ENCODE data around the gene DAPL1.

Gene DAPL1

DNA sequence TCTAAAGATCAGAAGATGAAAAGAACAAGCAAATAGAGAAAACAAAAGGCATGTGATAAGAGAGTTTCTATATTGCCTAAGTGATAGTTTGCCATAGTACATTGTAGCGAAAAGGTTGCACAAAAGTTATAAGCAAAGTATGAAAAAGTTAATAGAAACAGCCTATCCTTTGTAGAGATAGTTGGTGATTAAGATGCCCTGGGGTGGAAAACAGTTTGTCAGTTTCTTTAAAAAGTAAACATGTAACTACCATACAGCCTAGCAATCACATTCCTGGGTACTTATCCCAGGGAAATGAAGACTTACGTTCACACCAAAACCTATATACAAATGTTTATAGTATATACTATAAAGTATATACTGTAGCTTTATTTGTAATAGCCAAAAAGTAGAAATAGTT is 16.9 kb upstream of the DAPL1 start:
- no peaks in the 10 kb centered on the region for H3K4me1 ChIP-seq (ENCODE audit: control insufficient read depth, insufficient read depth, low read length)
- no peaks in the 10 kb centered on the region for H3K36me3 ChIP-seq (ENCODE audit: control insufficient read depth in 2 of 2, insufficient read depth in 2 of 2, low read length in 2 of 2)
- no peak overlapping the region for H3K27ac ChIP-seq (ENCODE audit: low read length)
- H3K4me3 ChIP-seq (ENCODE audit: low read length in 2 of 2) = no peak overlapping the region
- no peak overlapping the region for H3K9ac ChIP-seq (ENCODE audit: low read length in 2 of 2)
- no peaks in the 10 kb centered on the region for H3K27me3 ChIP-seq (ENCODE audit: control insufficient read depth in 1 of 2, insufficient read depth in 2 of 2, low read length in 2 of 2)
- H3K9me3 ChIP-seq (ENCODE audit: control insufficient read depth in 2 of 2, low read length in 2 of 2) = no peaks in the 10 kb centered on the region

DNA sequence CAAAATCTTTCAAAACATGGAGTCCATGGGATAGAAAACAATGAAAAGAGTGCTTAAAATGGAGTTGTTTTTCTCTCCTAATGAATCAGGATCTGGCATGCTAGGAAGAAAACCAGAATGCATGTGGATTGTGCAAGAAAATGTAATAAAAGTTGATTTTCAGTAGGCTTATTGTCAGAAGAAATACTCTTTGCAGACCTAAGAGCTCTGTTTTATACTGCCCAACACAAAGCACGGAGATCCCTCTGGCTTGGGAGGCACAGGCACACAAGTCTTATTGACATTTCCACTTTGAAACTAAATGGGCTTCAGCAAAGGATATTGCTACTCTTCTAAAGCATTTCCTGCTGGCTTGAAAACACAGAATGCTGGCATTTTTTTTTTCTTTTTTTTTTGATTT is 15.5 kb upstream of the DAPL1 start:
- H3K27ac ChIP-seq (ENCODE audit: low read length) = no peak overlapping the region
- no peaks in the 10 kb centered on the region for H3K4me1 ChIP-seq (ENCODE audit: control insufficient read depth, insufficient read depth, low read length)
- H3K4me3 ChIP-seq (ENCODE audit: low read length in 2 of 2) = no peak overlapping the region
- H3K9ac ChIP-seq (ENCODE audit: low read length in 2 of 2) = no peak overlapping the region
- H3K9me3 ChIP-seq (ENCODE audit: control insufficient read depth in 2 of 2, low read length in 2 of 2) = no peaks in the 10 kb centered on the region
- H3K27me3 ChIP-seq (ENCODE audit: control insufficient read depth in 1 of 2, insufficient read depth in 2 of 2, low read length in 2 of 2) = no peaks in the 10 kb centered on the region
- H3K36me3 ChIP-seq (ENCODE audit: control insufficient read depth in 2 of 2, insufficient read depth in 2 of 2, low read length in 2 of 2) = no peaks in the 10 kb centered on the region

DNA sequence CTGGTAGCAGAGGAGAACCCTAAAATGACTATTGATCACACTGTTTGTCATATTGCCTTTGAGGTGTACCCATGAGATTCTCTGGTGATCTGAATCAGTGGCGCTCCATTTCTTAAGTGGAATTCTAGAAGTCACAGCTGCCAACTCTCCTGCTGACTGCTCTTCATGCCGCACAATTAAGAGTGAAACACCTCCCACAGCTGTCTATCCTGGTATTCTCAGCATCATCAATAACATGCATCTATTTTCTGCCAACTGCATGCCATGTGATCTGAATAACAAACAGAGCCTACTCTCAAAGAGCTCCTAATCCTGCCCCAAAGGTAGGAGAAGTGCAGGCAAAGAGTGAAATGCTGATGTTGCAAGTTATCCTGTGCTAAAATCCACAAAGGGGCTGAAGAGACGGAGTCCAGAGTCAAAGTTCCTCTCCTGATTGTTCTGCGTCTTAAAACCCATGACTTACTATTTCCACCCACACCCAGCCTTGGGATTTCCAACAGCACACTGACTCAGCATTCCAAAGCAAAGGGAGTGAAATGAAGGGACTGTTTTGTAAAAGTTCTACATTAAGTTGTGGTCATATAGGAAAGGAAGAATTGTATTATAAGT is 13.7 kb upstream of the DAPL1 start:
- Histone ChIP-seq H3K9ac (ENCODE audit: low read length in 2 of 2) (no peak overlapping the region), H3K36me3 (ENCODE audit: control insufficient read depth in 2 of 2, insufficient read depth in 2 of 2, low read length in 2 of 2) (no peaks in the 10 kb centered on the region), H3K27me3 (ENCODE audit: control insufficient read depth in 1 of 2, insufficient read depth in 2 of 2, low read length in 2 of 2) (no peaks in the 10 kb centered on the region), H3K4me1 (ENCODE audit: control insufficient read depth, insufficient read depth, low read length) (no peaks in the 10 kb centered on the region), H3K4me3 (ENCODE audit: low read length in 2 of 2) (no peak overlapping the region), H3K9me3 (ENCODE audit: control insufficient read depth in 2 of 2, low read length in 2 of 2) (no peaks in the 10 kb centered on the region), H3K27ac (ENCODE audit: low read length) (no peak overlapping the region)

DNA sequence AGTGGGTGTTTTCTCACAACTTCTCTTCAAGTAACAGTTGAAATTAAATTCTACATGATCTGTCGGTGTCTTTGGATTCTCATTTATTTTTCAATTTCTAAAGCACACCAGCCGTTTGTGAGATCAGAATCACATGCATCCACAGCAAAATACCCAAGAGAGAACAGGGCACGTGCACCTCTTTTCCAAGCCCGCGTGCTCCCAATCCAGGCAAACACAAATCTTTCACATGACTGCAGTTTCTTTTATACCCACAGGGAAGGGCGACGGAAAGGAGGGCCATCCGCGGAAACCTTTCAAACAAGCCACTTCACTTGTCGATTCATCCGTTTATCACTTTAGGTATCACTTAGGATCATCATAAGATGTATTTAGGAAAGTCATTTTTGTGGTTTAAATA is 13.0 kb upstream of the DAPL1 start:
- Histone ChIP-seq H3K27ac (ENCODE audit: low read length) (no peak overlapping the region), H3K9ac (ENCODE audit: low read length in 2 of 2) (no peak overlapping the region), H3K27me3 (ENCODE audit: control insufficient read depth in 1 of 2, insufficient read depth in 2 of 2, low read length in 2 of 2) (no peaks in the 10 kb centered on the region), H3K4me3 (ENCODE audit: low read length in 2 of 2) (no peak overlapping the region), H3K36me3 (ENCODE audit: control insufficient read depth in 2 of 2, insufficient read depth in 2 of 2, low read length in 2 of 2) (no peaks in the 10 kb centered on the region), H3K9me3 (ENCODE audit: control insufficient read depth in 2 of 2, low read length in 2 of 2) (no peaks in the 10 kb centered on the region), H3K4me1 (ENCODE audit: control insufficient read depth, insufficient read depth, low read length) (no peaks in the 10 kb centered on the region)

DNA sequence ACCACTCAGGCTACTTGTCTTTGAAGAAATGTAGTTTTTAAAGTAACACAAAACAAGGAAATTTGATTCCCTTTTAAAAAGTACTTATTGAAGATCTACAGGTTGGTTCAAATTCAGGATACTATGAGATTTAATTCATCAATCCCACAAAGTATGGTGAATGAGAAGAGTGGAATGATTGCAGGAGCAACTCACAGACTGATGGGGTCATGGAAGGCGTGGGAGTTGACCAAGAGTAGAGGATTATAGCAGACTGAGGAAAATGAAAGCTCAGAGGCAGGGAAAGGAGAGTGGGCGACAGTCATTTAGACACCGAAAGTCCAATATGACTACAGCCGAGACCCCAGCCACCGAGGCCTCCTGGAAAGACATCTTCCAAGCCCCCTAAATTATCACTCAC is 12.5 kb upstream of the DAPL1 start:
- no peaks in the 10 kb centered on the region for H3K36me3 ChIP-seq (ENCODE audit: control insufficient read depth in 2 of 2, insufficient read depth in 2 of 2, low read length in 2 of 2)
- no peaks in the 10 kb centered on the region for H3K9me3 ChIP-seq (ENCODE audit: control insufficient read depth in 2 of 2, low read length in 2 of 2)
- no peak overlapping the region for H3K4me3 ChIP-seq (ENCODE audit: low read length in 2 of 2)
- no peak overlapping the region for H3K9ac ChIP-seq (ENCODE audit: low read length in 2 of 2)
- H3K4me1 ChIP-seq (ENCODE audit: control insufficient read depth, insufficient read depth, low read length) = no peaks in the 10 kb centered on the region
- H3K27me3 ChIP-seq (ENCODE audit: control insufficient read depth in 1 of 2, insufficient read depth in 2 of 2, low read length in 2 of 2) = no peaks in the 10 kb centered on the region
- H3K27ac ChIP-seq (ENCODE audit: low read length) = no peak overlapping the region

DNA sequence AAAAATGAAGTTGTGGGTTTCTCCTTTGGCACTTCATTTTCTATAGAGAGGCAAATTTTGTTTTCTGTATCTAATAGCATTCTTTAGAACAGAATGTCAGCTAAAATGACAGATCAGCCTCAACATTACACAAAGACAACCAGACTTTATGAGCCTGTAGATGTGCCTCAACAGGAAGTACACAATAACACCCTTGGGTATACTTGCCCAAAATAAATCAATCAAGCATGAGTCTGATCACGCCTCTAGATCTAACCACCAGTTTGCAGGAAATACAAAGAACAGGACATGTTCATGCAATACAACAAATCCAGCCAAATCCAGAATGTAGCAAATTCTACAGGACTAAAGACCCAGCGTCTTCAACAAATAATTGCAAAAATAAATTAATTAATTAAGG is 11.2 kb upstream of the DAPL1 start:
- Histone ChIP-seq H3K27ac (ENCODE audit: low read length) (no peak overlapping the region), H3K9ac (ENCODE audit: low read length in 2 of 2) (no peak overlapping the region), H3K4me3 (ENCODE audit: low read length in 2 of 2) (no peak overlapping the region), H3K36me3 (ENCODE audit: control insufficient read depth in 2 of 2, insufficient read depth in 2 of 2, low read length in 2 of 2) (no peaks in the 10 kb centered on the region), H3K9me3 (ENCODE audit: control insufficient read depth in 2 of 2, low read length in 2 of 2) (no peaks in the 10 kb centered on the region), H3K27me3 (ENCODE audit: control insufficient read depth in 1 of 2, insufficient read depth in 2 of 2, low read length in 2 of 2) (no peaks in the 10 kb centered on the region), H3K4me1 (ENCODE audit: control insufficient read depth, insufficient read depth, low read length) (no peaks in the 10 kb centered on the region)

DNA sequence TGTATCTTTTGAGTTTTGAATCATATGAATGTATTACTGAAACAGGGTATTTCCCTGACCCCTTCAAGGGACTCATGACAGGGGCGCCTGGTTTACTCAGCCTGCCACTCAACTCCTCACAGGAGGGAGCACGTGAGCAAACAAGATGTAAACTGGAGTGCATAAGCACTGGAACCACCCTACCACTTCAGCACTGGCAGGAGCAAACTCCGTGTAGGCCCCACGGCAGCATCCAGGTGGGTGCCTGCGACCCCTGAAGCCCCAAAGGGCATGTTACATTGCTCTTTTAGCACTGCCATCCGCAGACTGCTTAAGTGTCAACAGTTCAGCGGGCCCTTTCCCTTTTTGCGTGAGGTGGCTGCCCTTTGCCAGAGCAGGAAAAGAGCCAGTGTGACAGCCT is 8.2 kb upstream of the DAPL1 start:
- H3K36me3 ChIP-seq (ENCODE audit: control insufficient read depth in 2 of 2, insufficient read depth in 2 of 2, low read length in 2 of 2) = no peaks in the 10 kb centered on the region
- no peak overlapping the region for H3K9ac ChIP-seq (ENCODE audit: low read length in 2 of 2)
- no peak overlapping the region for H3K4me3 ChIP-seq (ENCODE audit: low read length in 2 of 2)
- no peak overlapping the region for H3K27ac ChIP-seq (ENCODE audit: low read length)
- H3K4me1 ChIP-seq (ENCODE audit: control insufficient read depth, insufficient read depth, low read length) = no peaks in the 10 kb centered on the region
- no peaks in the 10 kb centered on the region for H3K9me3 ChIP-seq (ENCODE audit: control insufficient read depth in 2 of 2, low read length in 2 of 2)
- H3K27me3 ChIP-seq (ENCODE audit: control insufficient read depth in 1 of 2, insufficient read depth in 2 of 2, low read length in 2 of 2) = no peaks in the 10 kb centered on the region

DNA sequence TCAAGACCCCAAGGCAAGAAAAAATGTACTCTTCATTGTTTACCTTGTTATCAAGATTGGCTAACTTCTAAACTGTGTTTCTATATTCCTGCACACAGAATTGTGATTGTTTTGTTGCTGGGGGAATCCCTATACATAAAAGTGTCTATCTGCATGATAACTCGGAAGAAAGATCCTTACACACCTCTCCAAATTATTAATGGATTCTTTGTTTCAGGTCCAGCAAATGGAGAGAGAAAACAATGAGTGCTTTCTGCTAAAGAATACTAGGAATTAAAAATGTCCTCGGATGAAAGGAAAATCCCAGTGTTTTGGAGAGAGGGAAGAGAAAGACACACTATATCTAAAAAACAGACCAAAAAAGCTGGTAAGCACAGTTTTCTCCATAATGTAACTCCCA is 6.2 kb upstream of the DAPL1 start:
- Histone ChIP-seq H3K4me1 (ENCODE audit: control insufficient read depth, insufficient read depth, low read length) (no peaks in the 10 kb centered on the region), H3K9me3 (ENCODE audit: control insufficient read depth in 2 of 2, low read length in 2 of 2) (no peaks in the 10 kb centered on the region), H3K27me3 (ENCODE audit: control insufficient read depth in 1 of 2, insufficient read depth in 2 of 2, low read length in 2 of 2) (no peaks in the 10 kb centered on the region), H3K9ac (ENCODE audit: low read length in 2 of 2) (no peak overlapping the region), H3K4me3 (ENCODE audit: low read length in 2 of 2) (no peak overlapping the region), H3K27ac (ENCODE audit: low read length) (no peak overlapping the region), H3K36me3 (ENCODE audit: control insufficient read depth in 2 of 2, insufficient read depth in 2 of 2, low read length in 2 of 2) (no peaks in the 10 kb centered on the region)

DNA sequence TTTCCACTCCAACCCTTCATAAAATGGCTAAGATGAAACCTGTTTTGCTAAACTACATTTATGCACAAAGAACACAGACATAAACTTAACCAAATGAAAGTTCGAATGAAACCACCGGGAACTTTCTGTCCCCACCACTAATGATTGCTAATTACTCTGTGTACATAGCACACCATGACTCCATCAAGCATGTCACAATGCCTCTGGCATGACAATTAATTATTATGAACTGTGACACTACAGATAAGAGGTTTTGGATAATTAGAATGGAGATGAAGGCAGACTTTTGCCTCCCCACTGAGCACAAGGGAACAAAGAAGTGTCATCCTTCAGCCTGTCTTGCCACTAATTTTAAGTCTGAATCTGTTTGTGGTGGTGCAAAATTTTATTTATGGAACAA is 1.5 kb downstream of the DAPL1 start:
- Histone ChIP-seq H3K27me3 (ENCODE audit: control insufficient read depth in 1 of 2, insufficient read depth in 2 of 2, low read length in 2 of 2) (no peaks in the 10 kb centered on the region), H3K36me3 (ENCODE audit: control insufficient read depth in 2 of 2, insufficient read depth in 2 of 2, low read length in 2 of 2) (no peaks in the 10 kb centered on the region), H3K9ac (ENCODE audit: low read length in 2 of 2) (no peak overlapping the region), H3K4me3 (ENCODE audit: low read length in 2 of 2) (no peak overlapping the region), H3K9me3 (ENCODE audit: control insufficient read depth in 2 of 2, low read length in 2 of 2) (no peaks in the 10 kb centered on the region), H3K27ac (ENCODE audit: low read length) (no peak overlapping the region), H3K4me1 (ENCODE audit: control insufficient read depth, insufficient read depth, low read length) (no peaks in the 10 kb centered on the region)

DNA sequence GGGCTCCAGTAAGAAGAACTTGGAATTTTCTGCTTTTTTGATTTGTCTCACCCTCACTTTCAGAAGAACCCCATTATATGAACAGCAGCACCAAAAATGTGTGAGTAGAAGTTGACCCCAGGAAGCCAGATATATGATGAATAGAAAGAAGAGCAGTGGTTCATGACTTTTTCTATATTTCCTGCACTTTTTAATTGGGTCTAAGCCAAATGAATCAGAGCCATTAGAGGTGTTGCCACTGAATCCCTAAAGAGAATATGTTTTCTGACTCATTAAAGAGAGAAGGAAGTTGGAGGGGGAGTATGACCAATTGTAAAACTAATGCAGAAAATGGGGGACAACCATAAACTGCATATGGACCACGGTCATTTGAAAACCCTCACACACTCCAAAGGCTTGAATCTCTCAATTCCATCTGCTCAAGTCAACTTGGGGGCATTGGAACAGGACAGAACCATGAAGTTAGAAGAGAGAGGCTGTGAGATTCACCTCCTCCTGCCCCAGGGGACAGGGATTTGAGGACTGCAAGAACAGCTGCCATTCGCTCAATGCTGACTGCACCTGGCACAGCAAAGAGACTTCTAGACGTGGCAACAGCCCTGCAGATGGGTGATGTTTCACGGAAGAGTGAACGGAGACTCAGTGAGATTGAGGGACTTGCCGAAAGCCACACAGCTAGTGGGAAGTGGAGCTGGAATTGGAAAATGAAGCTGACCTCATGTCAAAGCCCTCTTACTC is 3.0 kb downstream of the DAPL1 start:
- Histone ChIP-seq H3K27ac (ENCODE audit: low read length) (no peak overlapping the region), H3K9ac (ENCODE audit: low read length in 2 of 2) (no peak overlapping the region), H3K4me1 (ENCODE audit: control insufficient read depth, insufficient read depth, low read length) (no peaks in the 10 kb centered on the region), H3K4me3 (ENCODE audit: low read length in 2 of 2) (no peak overlapping the region), H3K9me3 (ENCODE audit: control insufficient read depth in 2 of 2, low read length in 2 of 2) (no peaks in the 10 kb centered on the region), H3K36me3 (ENCODE audit: control insufficient read depth in 2 of 2, insufficient read depth in 2 of 2, low read length in 2 of 2) (no peaks in the 10 kb centered on the region), H3K27me3 (ENCODE audit: control insufficient read depth in 1 of 2, insufficient read depth in 2 of 2, low read length in 2 of 2) (no peaks in the 10 kb centered on the region)

DNA sequence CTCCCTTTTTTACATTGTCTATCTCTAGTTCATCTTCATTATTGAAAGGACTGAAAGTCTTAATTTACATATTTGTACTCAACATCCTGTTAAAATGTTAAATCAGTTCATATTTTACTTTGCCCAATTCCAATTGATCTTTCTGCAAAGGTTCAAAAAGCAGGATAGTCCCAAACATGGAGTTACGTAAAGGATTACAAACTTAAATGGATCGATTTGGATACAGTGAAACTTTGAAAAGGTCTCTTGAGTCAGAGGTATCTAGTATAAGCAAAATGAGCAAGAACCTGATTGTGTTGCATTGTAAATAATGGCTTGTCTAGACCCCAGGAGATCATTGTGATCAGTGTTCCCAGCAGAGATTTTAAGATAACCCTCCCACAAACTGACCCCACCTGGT is 4.1 kb downstream of the DAPL1 start:
- no peak overlapping the region for H3K9ac ChIP-seq (ENCODE audit: low read length in 2 of 2)
- no peaks in the 10 kb centered on the region for H3K9me3 ChIP-seq (ENCODE audit: control insufficient read depth in 2 of 2, low read length in 2 of 2)
- no peaks in the 10 kb centered on the region for H3K27me3 ChIP-seq (ENCODE audit: control insufficient read depth in 1 of 2, insufficient read depth in 2 of 2, low read length in 2 of 2)
- no peak overlapping the region for H3K4me3 ChIP-seq (ENCODE audit: low read length in 2 of 2)
- no peaks in the 10 kb centered on the region for H3K36me3 ChIP-seq (ENCODE audit: control insufficient read depth in 2 of 2, insufficient read depth in 2 of 2, low read length in 2 of 2)
- H3K4me1 ChIP-seq (ENCODE audit: control insufficient read depth, insufficient read depth, low read length) = no peaks in the 10 kb centered on the region
- no peak overlapping the region for H3K27ac ChIP-seq (ENCODE audit: low read length)
